ENCODE measurements around the gene PIGV.
"Not testable (repeated sequence)": the region's sequence is repeated elsewhere in the genome, so short reads cannot be mapped to it uniquely, and the experiment has no call there.

Gene PIGV

DNA sequence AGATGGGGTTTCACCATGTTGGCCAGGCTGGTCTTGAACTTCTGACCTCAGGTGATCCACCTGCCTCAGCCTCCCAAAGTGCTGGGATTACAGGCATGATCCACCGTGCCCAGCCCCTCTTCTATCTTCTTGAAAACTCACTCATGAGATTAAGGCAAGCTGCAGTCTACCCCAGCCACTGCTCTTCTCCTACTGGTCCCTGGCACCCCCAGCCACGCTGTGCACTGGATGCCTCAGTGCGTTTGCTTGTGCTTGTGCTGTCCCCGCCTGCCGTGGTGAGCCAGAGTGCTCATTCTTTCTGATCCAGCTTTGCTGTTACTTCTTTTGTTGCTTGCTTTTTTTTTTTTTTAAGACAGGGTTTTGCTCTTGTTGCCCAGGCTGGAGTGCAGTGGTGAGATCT is 49.9 kb downstream of the PIGV start:
- not testable (repeated sequence) for DNase-seq

DNA sequence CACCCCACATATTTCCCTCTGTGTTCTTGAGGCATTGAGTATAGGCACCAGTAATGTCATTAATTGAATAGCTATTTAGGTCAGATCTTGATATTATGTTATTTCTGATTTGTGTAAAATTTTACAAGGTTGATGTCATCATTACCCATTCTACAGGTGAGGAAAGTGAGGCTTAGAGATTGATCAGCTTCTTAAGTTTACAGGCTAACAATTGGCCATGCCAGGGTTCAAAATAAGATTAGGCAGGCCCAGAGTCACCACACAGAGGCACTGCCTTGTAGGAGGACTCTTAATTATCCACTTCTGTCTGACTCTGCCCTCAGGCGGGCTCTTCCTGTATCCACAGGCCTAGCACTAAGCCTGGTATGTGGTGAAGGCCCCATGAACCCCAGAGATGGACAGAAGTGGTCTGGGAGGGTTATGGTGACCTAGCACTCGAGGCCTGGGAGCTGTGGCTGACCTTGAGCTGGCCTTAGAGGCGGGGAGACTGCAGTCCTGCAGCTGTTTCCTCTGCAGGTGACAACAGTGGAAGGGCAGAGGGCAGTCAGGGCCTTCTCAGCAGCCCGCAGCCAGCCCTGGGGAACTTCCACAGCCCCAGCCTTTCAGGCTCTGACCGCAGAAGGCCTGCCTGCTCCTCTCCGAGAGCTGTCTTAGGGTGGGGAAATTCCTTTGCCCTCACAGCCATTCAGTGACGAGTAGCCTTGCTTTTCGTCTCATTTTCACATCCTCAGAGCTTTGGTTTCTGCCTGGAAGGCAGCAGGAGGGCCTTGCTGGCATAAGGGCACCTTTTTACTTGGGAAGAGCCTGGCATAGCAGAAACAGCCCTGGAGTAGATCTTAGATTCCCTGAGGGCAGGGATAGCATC is 51.0 kb downstream of the PIGV start:
- DNase-seq = no peak

DNA sequence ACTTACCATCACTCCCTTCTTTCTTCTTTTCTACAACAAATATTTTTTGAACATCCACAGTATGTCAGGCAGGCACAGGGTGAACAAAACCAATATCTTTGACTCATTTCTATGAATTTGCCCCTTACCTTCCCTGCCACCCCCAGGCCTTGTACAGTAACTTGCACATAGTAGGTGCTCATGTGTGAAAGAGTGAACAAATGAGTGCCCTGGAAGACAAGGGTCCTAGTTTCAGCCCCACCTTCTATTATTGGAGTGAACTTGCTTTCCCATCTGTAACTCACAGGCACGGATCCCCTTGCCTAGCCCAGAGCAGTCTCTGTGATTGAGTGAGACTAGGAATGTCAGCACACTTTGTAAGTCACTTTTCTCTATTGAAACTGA is 51.6 kb downstream of the PIGV start:
- DNase-seq = no peak

DNA sequence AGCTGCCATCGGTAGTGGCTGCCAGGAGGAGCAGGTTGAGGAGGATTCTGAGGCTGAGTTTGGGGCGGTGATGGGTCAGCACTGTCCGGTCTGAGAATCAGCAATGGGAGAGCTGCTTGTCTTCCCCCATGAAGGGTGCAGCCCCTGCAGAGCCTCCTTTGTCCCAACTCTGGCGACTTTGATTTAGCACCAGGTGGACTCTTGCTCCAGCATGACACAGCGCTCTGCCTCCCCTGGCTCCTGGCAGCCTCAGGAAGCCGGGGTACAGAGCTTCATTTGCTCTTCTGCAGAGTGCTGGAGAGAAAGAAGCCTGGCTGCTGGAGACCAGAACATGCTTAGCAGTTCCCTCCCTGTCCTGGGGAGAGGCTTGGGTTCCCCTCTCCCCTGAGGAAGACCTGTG is 52.0 kb downstream of the PIGV start:
- DNase-seq = no peak

DNA sequence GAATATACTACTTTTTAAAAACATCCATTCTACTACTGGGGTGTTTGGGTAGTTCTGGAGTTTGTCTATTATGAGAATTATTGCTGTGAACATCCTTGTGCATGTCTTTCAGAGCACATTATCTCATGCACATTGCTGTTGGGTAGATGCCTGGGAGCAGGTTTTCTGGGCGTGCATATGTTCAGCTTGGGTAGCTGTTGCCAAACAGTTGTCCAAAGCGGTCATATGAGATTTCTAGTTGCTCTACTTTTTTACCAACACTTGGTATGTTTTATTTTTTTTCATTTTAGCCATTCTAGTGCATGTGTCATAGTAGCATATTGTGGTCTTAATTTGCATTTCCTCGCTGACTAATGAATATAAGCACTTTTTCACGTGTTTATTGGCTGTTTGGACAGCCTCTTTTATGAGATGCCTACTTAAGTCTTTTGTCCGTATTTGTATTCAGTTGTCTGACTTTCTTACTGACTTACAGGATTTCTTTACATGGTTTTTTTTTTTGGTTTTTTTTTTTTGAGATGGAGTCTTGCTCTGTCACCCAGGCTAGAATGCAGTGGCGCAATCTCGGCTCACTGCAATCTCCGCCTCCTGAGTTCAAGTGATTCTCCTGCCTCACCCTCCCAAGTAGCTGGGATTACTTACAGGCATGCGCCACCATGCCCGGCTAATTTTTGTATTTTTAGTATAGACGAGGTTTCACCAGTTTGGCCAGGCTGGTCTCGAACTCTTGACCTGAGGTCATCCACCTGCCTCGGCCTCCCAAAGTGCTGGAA is 56.9 kb downstream of the PIGV start:
- no peak for DNase-seq

DNA sequence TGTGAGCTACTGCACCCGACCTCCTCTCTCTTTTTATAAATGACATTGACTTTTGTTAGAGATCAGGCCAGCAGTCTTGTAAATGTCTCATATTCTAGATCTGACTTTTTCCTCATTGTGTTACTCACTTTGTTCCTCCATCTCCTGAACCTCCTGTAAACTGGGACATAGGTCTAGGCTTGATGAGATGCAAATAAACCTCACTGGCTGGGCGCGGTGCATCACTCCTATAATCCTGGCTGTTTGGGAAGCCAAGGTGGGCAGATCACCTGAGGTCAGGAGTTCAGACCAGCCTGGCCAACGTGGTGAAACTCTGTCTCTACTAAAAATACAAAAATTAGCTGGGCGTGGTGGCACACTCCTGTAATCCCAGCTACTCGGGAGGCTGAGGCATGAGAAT is 60.1 kb downstream of the PIGV start:
- not testable (repeated sequence) for DNase-seq

Data from fibroblast of skin of right quadriceps (primary cell).